IMR-90 (cell line): ENCODE results near the gene FMO4. TPM values are rescaled to one million over a fixed set of nuclear protein-coding genes. Genes with fewer than 3 reads are reported as not detected.

Experiments used
- ATAC-seq: fragments of 200-7000 bp; cut with Tn5 transposase; 2 replicates; pipeline ENCODE4 v1.9.1; 2020; ENCODE audit warnings: low read depth, mild to moderate bottlenecking, moderate library complexity
- BruUV-seq: library from RNA; stranded (reverse); fragments of 400-500 nt; replicated peaks from 2 replicates; lab custom pipeline; 2021; lab: Mats Ljungman, UMichigan
- CTCF ChIA-PET: fragments of 300-600 bp; formaldehyde crosslinking; extraction: SDS; loops from one replicate; lab custom pipeline; 2021; ENCODE audit warnings: antibody characterized with exemption; lab: Yijun Ruan, JAX
- POLR2A ChIA-PET: fragments of 300-600 bp; sonication (Branson Sonifier 250); formaldehyde crosslinking; loops from one replicate; lab custom pipeline; 2022; ENCODE audit warnings: antibody characterized with exemption; ENCODE audit not compliant: unreplicated experiment; lab: Charles Lee
- DNase-seq: peaks from one replicate; pipeline ENCODE4 v3.0.0; 2013
- H2AFZ ChIP-seq: replicated peaks from 2 replicates; pipeline ENCODE3; 2013; ENCODE audit warnings: low read length, mild to moderate bottlenecking; ENCODE audit not compliant: poor library complexity
- H2AK5ac ChIP-seq: 2 replicates; pipeline ENCODE4 v1.6.1; 2013; ENCODE audit warnings: low read depth, low read length, inconsistent platforms
- H2AK9ac ChIP-seq: replicated peaks from 2 replicates; pipeline ENCODE3; 2013; ENCODE audit warnings: mild to moderate bottlenecking, low read depth, low read length, moderate library complexity; ENCODE audit not compliant: poor library complexity
- H2BK120ac ChIP-seq: 2 replicates; pipeline ENCODE4 v1.6.1; 2013; ENCODE audit warnings: low read depth, low read length, inconsistent platforms
- H2BK15ac ChIP-seq: 3 replicates; pipeline ENCODE4 v1.6.1; 2013; ENCODE audit warnings: low read depth, low read length, inconsistent platforms
- H2BK20ac ChIP-seq: 2 replicates; pipeline ENCODE4 v1.6.1; 2013; ENCODE audit warnings: low read depth, mild to moderate bottlenecking, inconsistent platforms, low read length, moderate library complexity
- H2BK5ac ChIP-seq: 2 replicates; pipeline ENCODE4 v1.6.1; 2013; ENCODE audit warnings: mild to moderate bottlenecking, low read depth, low read length, inconsistent platforms; ENCODE audit not compliant: poor library complexity, severe bottlenecking
- H3K14ac ChIP-seq: replicated peaks from 2 replicates; pipeline ENCODE4 v1.6.1; 2013; ENCODE audit warnings: low read depth, low read length, inconsistent platforms
- H3K18ac ChIP-seq: 2 replicates; pipeline ENCODE4 v1.6.1; 2013; ENCODE audit warnings: low read depth, low read length, control low read depth
- H3K23ac ChIP-seq: 2 replicates; pipeline ENCODE4 v1.6.1; 2013; ENCODE audit warnings: low read depth, low read length, inconsistent platforms
- H3K27ac ChIP-seq: 2 replicates; pipeline ENCODE4 v1.5.1; 2013; ENCODE audit warnings: mild to moderate bottlenecking, control low read depth, low read length; ENCODE audit not compliant: insufficient read depth
- H3K27me3 ChIP-seq: 2 replicates; pipeline ENCODE4 v1.6.1; 2013; ENCODE audit warnings: low read length; ENCODE audit not compliant: control insufficient read depth, insufficient read depth
- H3K36me3 ChIP-seq: 2 replicates; pipeline ENCODE4 v1.6.1; 2013; ENCODE audit warnings: low read length, mixed read lengths; ENCODE audit not compliant: control insufficient read depth, insufficient read depth
- H3K4ac ChIP-seq: 2 replicates; pipeline ENCODE4 v1.6.1; 2013; ENCODE audit warnings: low read depth, low read length, inconsistent platforms
- H3K4me1 ChIP-seq: 2 replicates; pipeline ENCODE4 v1.6.1; 2013; ENCODE audit warnings: low read length, mixed read lengths; ENCODE audit not compliant: control insufficient read depth, insufficient read depth
- H3K4me2 ChIP-seq: 2 replicates; pipeline ENCODE4 v1.6.1; 2013; ENCODE audit warnings: low read depth, mild to moderate bottlenecking, control low read depth, low read length, moderate library complexity
- H3K4me3 ChIP-seq: 2 replicates; pipeline ENCODE4 v1.5.1; 2013; ENCODE audit warnings: low read depth, mild to moderate bottlenecking, control low read depth, low read length, moderate library complexity; ENCODE audit not compliant: insufficient read depth
- H3K56ac ChIP-seq: 2 replicates; pipeline ENCODE4 v1.6.1; 2013; ENCODE audit warnings: low read length, inconsistent platforms; ENCODE audit not compliant: insufficient read depth; ENCODE audit errors: extremely low read depth
- H3K79me1 ChIP-seq, 2 experiments: 2 replicates each; pipeline ENCODE4 v1.6.1; 2013; ENCODE audit warnings: low read length in 2 of 2, inconsistent platforms in 1 of 2, low read depth in 1 of 2
- H3K9ac ChIP-seq: 2 replicates; pipeline ENCODE4 v1.6.1; 2013; ENCODE audit warnings: low read depth, low read length, control low read depth
- H3K9me1 ChIP-seq: 2 replicates; pipeline ENCODE4 v1.6.1; 2013; ENCODE audit warnings: low read length, inconsistent platforms; ENCODE audit not compliant: insufficient read depth
- H3K9me3 ChIP-seq: 2 replicates; pipeline ENCODE4 v1.6.1; 2013; ENCODE audit warnings: low read length; ENCODE audit not compliant: control insufficient read depth, insufficient read depth
- H4K20me1 ChIP-seq: 2 replicates; pipeline ENCODE4 v1.6.1; 2013; ENCODE audit warnings: low read length, inconsistent platforms; ENCODE audit not compliant: insufficient read depth
- H4K5ac ChIP-seq: 2 replicates; pipeline ENCODE4 v1.6.1; 2013; ENCODE audit warnings: mild to moderate bottlenecking, low read depth, low read length, control low read depth
- H4K8ac ChIP-seq, 2 experiments: 2 replicates each; pipeline ENCODE4 v1.6.1; 2013; ENCODE audit warnings: low read depth in 2 of 2, low read length in 2 of 2, control low read depth in 1 of 2, inconsistent platforms in 1 of 2
- H4K91ac ChIP-seq: 2 replicates; pipeline ENCODE4 v1.6.1; 2013; ENCODE audit warnings: low read depth, low read length, inconsistent platforms; ENCODE audit not compliant: insufficient read depth
- FOS ChIP-seq: fragments of 150-350 bp; IDR thresholded peaks from 2 replicates; pipeline ENCODE4 v1.6.1; 2016; ENCODE audit warnings: low read depth, low read length
- RAD21 ChIP-seq: IDR thresholded peaks from 2 replicates; pipeline ENCODE4 v1.6.1; 2012; ENCODE audit warnings: low read length, improper control_type of control experiment
- WGBS, 2 experiments: methylation state at CpG; one replicate each; pipeline versions ENCODE4 v1.1.5 to v1.1.7; 2013; ENCODE audit warnings: missing lambda C conversion rate in 2 of 2; ENCODE audit not compliant: insufficient read length in 1 of 2; ENCODE audit errors: extremely low coverage in 2 of 2; 5-methylcytosine and 5-hydroxymethylcytosine counted together
- dilution Hi-C: fragments of 300-500 bp; cut with HindIII; formaldehyde crosslinking; loops from one replicate; pipeline ENCODE4 v1.14.3; 2018; ENCODE audit warnings: low sequenced_read_pairs; ENCODE audit not compliant: unreplicated experiment
- in situ Hi-C: fragments of 300-500 bp; cut with MboI; formaldehyde crosslinking; loops from 3 replicates; pipeline ENCODE4 v1.14.3; 2019; ENCODE audit warnings: low sequenced_read_pairs, inconsistent platforms, mixed read lengths
- intact Hi-C: fragments of 100-400 bp; cut with micrococcal nuclease; formaldehyde crosslinking; loops from 2 replicates; pipeline ENCODE4 v1.10.0; 2022
- polyA plus RNA-seq, 3 experiments: library from polyadenylated mRNA; depleted of rRNA; stranded (reverse); fragments of >200 nt; gene quantifications; 2 replicates each; pipeline ENCODE4 v1.2.3, GENCODE V29; 2012; ENCODE audit warnings: low replicate concordance in 1 of 3
- total RNA-seq: library from RNA; depleted of rRNA; stranded (reverse); fragments of >200 nt; gene quantifications from 2 replicates; pipeline ENCODE4 v1.2.3, GENCODE V29; 2012
- TF ChIP-seq, protein P1 (sequence below): fragments of 150-350 bp; IDR thresholded peaks from 2 replicates; pipeline ENCODE4 v1.6.1; 2016; ENCODE audit warnings: low read depth, mild to moderate bottlenecking, low read length, moderate library complexity, borderline replicate concordance

Gene FMO4
- total and polyA plus RNA-seq, 2 of the 4 experiments (the other 2 are of a cell fraction): 0.36 to 0.55 TPM

DNA sequence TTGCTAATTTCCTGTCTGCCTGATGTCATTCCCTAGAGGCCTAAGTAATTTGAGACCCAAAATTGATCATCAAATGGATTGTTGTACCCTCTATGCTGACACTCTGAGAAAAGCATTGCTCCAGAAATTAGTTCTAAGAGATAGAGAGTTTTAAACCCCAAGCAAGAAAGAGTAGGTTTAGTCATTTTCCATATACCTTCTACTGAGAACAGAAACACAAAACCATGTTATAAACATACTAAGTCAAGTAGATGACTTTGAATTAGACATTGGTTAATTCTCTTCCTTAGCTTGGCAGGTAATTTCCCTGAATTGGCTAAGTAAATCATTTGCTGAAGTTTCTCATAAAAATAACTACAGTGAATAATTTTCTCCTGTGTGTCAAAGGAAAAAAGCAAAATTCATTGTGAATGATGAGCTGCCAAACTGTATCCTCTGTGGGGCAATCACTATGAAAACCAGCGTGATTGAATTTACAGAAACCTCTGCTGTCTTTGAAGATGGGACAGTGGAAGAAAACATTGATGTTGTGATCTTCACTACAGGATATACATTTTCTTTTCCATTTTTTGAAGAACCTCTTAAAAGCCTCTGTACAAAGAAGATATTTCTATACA is 20.1 kb downstream of the FMO4 start:
- TF ChIP-seq, protein P1, sequence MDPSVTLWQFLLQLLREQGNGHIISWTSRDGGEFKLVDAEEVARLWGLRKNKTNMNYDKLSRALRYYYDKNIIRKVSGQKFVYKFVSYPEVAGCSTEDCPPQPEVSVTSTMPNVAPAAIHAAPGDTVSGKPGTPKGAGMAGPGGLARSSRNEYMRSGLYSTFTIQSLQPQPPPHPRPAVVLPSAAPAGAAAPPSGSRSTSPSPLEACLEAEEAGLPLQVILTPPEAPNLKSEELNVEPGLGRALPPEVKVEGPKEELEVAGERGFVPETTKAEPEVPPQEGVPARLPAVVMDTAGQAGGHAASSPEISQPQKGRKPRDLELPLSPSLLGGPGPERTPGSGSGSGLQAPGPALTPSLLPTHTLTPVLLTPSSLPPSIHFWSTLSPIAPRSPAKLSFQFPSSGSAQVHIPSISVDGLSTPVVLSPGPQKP: no peak
- TF ChIP-seq FOS: no peak
- no peak for TF ChIP-seq RAD21
- intact Hi-C loops (no loop called here), dilution Hi-C loops (no loop called here), in situ Hi-C loops (no loop called here)
- Histone ChIP-seq H3K36me3 (no peaks in the 10 kb centered on the region), H2AK5ac (no peak overlapping the region), H2BK5ac (no peak overlapping the region), H3K27me3 (no peaks in the 10 kb centered on the region), H3K23ac (no peak overlapping the region), H3K18ac (no peak overlapping the region), H2BK120ac (no peak overlapping the region), H2AK9ac (no peak overlapping the region), H3K56ac (no peak overlapping the region), H3K9me3 (no peaks in the 10 kb centered on the region), H3K9me1 (no peaks in the 10 kb centered on the region), H3K14ac (no peak overlapping the region), H4K20me1 (no peaks in the 10 kb centered on the region), H2BK15ac (no peak overlapping the region), H3K4me1 (no peaks in the 10 kb centered on the region), H4K5ac (no peak overlapping the region), H3K9ac (no peak overlapping the region), H4K91ac (no peak overlapping the region), H3K79me1 (no peaks in the 10 kb centered on the region), H3K27ac (no peak overlapping the region), H4K8ac (no peak overlapping the region), H3K4ac (no peak overlapping the region), H2BK20ac (no peak overlapping the region), H3K4me3 (no peak overlapping the region), H3K4me2 (no peak overlapping the region), H2AFZ (no peak overlapping the region)
- POLR2A ChIA-PET: no interaction called here
- no TSS peak for BruUV-seq
- CTCF ChIA-PET: interaction anchor here (1.4 kb wide), 1 partner anchor 9 kb away, joined by 3 read pairs; no protein-coding TSS in a partner anchor
- ATAC-seq: no peak
- WGBS, 2 experiments: no CpG with 5 or more reads among the region's 1 CpG
- no peak for DNase-seq
